ENCODE results near the gene GALNT1. TPM values are rescaled to one million over a fixed set of nuclear protein-coding genes. Genes with fewer than 3 reads are reported as not detected.

GALNT1 gene
- total and polyA plus RNA-seq, 8 donors = 11.2 to 83.9 (median 13.8) TPM

- Histone ChIP-seq H3K27ac (no peak overlapping the region), H3K27me3 (peaks cover 0 to 13% (median 0%) of the 10 kb centered on the region in 3 donors), H3K9me3 (no peaks in the 10 kb centered on the region), H3K4me3 (no peak overlapping the region), H3K36me3 (no peaks in the 10 kb centered on the region), H3K4me1 (no peaks in the 10 kb centered on the region)
- intact Hi-C loops (cut with DNase I; ENCODE audit: low total_unique reads) = loop anchor here (5.0 kb wide), 2 partner anchors 198 to 528 kb away; no protein-coding TSS in a partner anchor
- TF ChIP-seq CTCF (IDR thresholded peaks at IDR 0.05) (no peak), POLR2A (IDR thresholded peaks at IDR 0.05) (no peak), EP300 (IDR thresholded peaks at IDR 0.05) (no peak)
- WGBS, 5 donors = 48 to 78% (median 62%) methylated on average over 4 of the region's 4 CpGs
- no peak for DNase-seq
Observed at GRCh38 chr18:35754464-35754863, 172.9 kb downstream of the GALNT1 start.

DNA sequence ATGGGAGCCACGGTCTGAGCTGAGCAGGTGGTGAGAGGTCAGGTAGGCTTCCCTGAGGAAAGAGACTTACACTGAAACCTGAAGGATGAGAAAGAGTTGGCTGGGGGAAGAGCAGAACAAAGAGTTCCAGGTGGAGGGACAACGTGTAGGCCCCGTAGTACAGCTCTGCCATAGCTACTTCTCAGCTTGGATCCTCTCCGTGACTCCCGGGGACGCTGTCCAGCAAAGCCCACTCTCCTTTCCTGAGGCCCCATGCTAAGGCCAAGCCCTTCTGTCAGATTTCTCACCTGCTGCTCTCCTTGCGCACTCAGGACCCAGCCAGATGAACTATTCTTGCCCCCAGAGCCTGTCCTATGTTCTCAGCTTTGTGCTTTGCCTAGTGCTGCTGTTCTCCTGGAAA is 173.8 kb downstream of the GALNT1 start:
- Histone ChIP-seq H3K27me3 (peaks cover 0 to 13% (median 0%) of the 10 kb centered on the region in 3 donors), H3K36me3 (no peaks in the 10 kb centered on the region), H3K9me3 (no peaks in the 10 kb centered on the region), H3K27ac (no peak overlapping the region), H3K4me3 (no peak overlapping the region), H3K4me1 (no peaks in the 10 kb centered on the region)
- intact Hi-C loops (cut with DNase I; ENCODE audit: low total_unique reads) = no loop called here
- no peak for TF ChIP-seq POLR2A (IDR thresholded peaks at IDR 0.05)
- TF ChIP-seq CTCF (IDR thresholded peaks at IDR 0.05) = no peak
- no peak for TF ChIP-seq POLR2AphosphoS5 (IDR thresholded peaks at IDR 0.05)
- no peak for TF ChIP-seq EP300 (IDR thresholded peaks at IDR 0.05)
- WGBS, 5 donors = 56 to 82% (median 71%) methylated on average over 7 of the region's 7 CpGs
- DNase-seq = no peak

DNA sequence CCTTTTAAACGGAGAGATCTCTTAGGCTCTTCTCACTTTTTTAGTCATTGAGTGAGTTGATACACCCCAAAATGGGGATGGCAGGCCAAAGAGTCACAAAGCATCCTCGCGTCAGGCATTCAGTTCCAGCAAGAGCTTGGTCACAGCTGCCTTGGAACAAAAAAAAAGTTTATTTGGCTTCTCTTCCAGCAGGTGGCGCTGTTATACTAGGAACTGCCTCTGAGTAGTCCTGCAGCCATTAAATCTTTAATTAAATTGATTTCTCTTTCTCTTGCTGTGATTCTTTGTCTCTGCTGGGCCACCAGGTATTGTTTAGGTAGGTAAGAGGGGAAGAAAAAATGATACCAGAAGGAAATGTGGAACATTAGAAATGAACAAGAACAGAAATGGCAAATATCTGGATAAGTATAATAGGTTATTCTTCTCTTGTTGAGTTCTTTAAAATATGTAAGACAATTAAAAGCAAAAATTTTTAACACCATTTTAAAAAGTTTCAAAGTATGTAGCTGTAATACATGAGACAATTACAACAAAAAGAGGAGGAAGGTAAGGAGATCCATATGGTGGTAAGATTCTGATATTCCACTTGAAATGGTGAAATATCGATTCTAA is 175.1 kb downstream of the GALNT1 start:
- no peak for TF ChIP-seq POLR2AphosphoS5 (IDR thresholded peaks at IDR 0.05)
- no peak for TF ChIP-seq POLR2A (IDR thresholded peaks at IDR 0.05)
- TF ChIP-seq CTCF (IDR thresholded peaks at IDR 0.05) = peak in 5 of 7 experiments; percentile 35 to 75 (median 75)
- peak; percentile 40 to 77 for DNase-seq
- intact Hi-C loops (cut with DNase I; ENCODE audit: low total_unique reads) = no loop called here

More for the DNA sequence above, 175.1 kb downstream of the GALNT1 start:
- Histone ChIP-seq H3K36me3 (no peaks in the 10 kb centered on the region), H3K27ac (no peak overlapping the region), H3K4me1 (no peaks in the 10 kb centered on the region), H3K4me3 (no peak overlapping the region), H3K9me3 (no peaks in the 10 kb centered on the region), H3K27me3 (peaks cover 0 to 13% (median 0%) of the 10 kb centered on the region in 3 donors)
- 19 to 24% (median 22%) methylated on average over 5 of the region's 5 CpGs for WGBS, 5 donors

Other genes starting within 250 kb of the GALNT1 start
- gene ZNF24, start 237.3 kb upstream of the GALNT1 start, total RNA-seq = 10 to 100 TPM; 27.5 to 76.2 (median 32.1) TPM
- 10 to 100 TPM; 10.5 to 18.2 (median 15.2) TPM for gene ZNF24, start 237.3 kb upstream of the GALNT1 start, polyA plus RNA-seq
- gene ZNF396, start 204.4 kb upstream of the GALNT1 start, total RNA-seq = 1 to 10 TPM in 4 of 5 donors, not detected in 1; 3.9 to 7.6 (median 5.5) TPM
- gene ZNF396, start 204.4 kb upstream of the GALNT1 start, polyA plus RNA-seq = 1 to 10 TPM; 1.3 to 4.3 (median 1.8) TPM
- 10 to 100 TPM in 3 of 5 donors, 1 to 10 TPM in 1, not detected in 1; 8.7 to 54.3 (median 12.7) TPM for gene INO80C, start 83.8 kb upstream of the GALNT1 start, total RNA-seq
- gene INO80C, start 83.8 kb upstream of the GALNT1 start, polyA plus RNA-seq = 10 to 100 TPM; 29.6 to 66.7 (median 35.9) TPM

Measured in stomach (tissue), 9 donors.